Inferior parietal cortex (tissue), 1 donor: ENCODE data around the gene GNB2.

Experiments used
- DNase-seq: peaks from one replicate; pipeline ENCODE4 v3.0.0-alpha.2; 2016; ENCODE audit errors: extremely low spot score

Gene GNB2

GRCh38 chr7:100673302-100673941 lies at the start of gene GNB2:
TSS of gene GNB2 (plus strand) at chr7:100673740. CDS start at chr7:100676266, 2,526 bp downstream.
- peak; percentile 98 for DNase-seq

GRCh38 chr7:100623951-100624824 lies 49.4 kb upstream of the GNB2 start:
- no peak for DNase-seq

GRCh38 chr7:100626055-100626454 lies 47.5 kb upstream of the GNB2 start:
- DNase-seq, result no peak

- no peak for DNase-seq
Measured at GRCh38 chr7:100626530-100627237, 46.9 kb upstream of the GNB2 start.

GRCh38 chr7:100627238-100627549 lies 46.3 kb upstream of the GNB2 start:
- no peak for DNase-seq

GRCh38 chr7:100629117-100629716 lies 44.3 kb upstream of the GNB2 start:
- no peak for DNase-seq

GRCh38 chr7:100630066-100630465 lies 43.5 kb upstream of the GNB2 start:
- no peak for DNase-seq

GRCh38 chr7:100632951-100633717 lies 40.4 kb upstream of the GNB2 start:
- DNase-seq, result no peak

- no peak for DNase-seq
Measured at GRCh38 chr7:100639995-100640516, 33.5 kb upstream of the GNB2 start.

- no peak for DNase-seq
Measured at GRCh38 chr7:100640517-100641440, 32.8 kb upstream of the GNB2 start.

- DNase-seq, result peak; percentile 46
Measured at GRCh38 chr7:100641463-100641859, 32.1 kb upstream of the GNB2 start, which contains the start of gene TFR2. TSS of gene TFR2 (minus strand) at chr7:100641552. CDS start at chr7:100641509, 43 bp downstream.

GRCh38 chr7:100641860-100642533 lies 31.5 kb upstream of the GNB2 start:
- DNase-seq, result no peak

- no peak for DNase-seq
Measured at GRCh38 chr7:100642534-100642907, 31.0 kb upstream of the GNB2 start.

- no peak for DNase-seq
Measured at GRCh38 chr7:100649826-100650565, 23.5 kb upstream of the GNB2 start.

GRCh38 chr7:100654908-100655831 lies 18.4 kb upstream of the GNB2 start:
- DNase-seq, result no peak

- DNase-seq, result peak; percentile 72
Measured at GRCh38 chr7:100655908-100656674, 17.4 kb upstream of the GNB2 start, which contains the start of gene ACTL6B. TSS of gene ACTL6B (minus strand) at chr7:100656448. CDS start at chr7:100656354, 94 bp downstream.
